NCI-H1048 (cell line): ENCODE results near the gene GCA.

Experiments used
- DNase-seq: peaks from one replicate; lab custom pipeline; 2025; lab: John Stamatoyannopoulos, UW

The GCA gene, protein sequence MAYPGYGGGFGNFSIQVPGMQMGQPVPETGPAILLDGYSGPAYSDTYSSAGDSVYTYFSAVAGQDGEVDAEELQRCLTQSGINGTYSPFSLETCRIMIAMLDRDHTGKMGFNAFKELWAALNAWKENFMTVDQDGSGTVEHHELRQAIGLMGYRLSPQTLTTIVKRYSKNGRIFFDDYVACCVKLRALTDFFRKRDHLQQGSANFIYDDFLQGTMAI

DNA sequence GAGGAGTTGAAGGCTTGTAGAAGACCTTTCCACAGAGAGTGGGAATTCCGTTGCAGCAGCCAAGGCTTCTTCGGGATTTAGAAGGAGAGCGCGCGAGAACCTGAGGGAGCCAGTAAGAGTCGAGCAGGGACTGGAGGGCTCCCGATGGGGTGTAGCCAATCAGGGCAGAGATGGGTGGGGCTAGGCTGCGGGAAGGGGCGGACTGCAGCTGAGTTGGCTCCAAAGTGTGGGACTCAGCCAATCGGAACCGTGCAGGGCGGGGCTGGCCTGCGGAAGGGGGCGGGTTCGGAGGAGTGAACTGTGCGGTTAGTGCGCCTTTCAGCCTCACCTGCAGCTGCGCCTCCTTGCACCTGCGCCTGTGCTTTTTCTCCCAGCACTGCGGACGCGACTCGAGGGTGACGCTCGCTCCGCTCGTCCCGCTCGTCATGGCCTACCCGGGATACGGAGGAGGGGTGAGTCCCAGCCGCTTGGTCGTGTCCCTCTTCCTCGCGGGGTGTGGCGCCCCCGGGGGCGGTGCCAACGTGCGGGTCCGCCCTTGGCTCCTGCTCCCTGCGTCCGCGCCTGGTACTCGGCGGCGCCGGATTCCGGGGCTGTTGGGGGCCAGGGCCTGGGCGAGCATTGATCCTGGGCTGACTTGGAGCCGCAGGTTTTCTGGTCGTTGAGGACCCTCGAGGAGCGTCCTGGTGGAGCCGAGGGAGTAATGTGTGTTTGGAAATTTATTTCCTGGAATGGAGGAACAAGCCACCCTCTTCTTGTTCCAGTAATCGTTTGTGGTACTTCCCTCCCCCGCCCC lies at the start of gene GCA:
Gene GCA, plus strand, starts transcription at position 309 of the 793 bp plus-strand sequence. Its CDS starts 117 bp downstream, at position 426.
- DNase-seq = peak; percentile 94

DNA sequence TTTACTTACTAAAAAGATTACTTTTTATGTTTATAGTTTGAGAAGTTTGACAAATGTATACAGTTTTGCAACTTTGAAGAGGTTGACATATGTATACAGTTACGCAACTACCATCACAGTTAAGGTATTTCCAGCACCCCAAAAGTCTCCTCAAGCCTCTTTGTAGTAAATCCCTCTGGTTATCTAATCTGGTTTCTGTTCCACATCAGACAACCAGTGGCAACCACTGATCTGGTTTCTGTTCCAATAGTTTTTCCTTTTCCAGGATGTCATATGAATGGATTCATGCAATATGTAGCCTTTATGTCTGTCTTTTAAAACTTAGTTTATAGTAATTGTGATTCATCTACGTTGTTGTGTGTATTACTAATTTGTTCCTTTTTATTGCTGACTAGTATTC lies 48.9 kb upstream of the GCA start:
- DNase-seq = no peak

DNA sequence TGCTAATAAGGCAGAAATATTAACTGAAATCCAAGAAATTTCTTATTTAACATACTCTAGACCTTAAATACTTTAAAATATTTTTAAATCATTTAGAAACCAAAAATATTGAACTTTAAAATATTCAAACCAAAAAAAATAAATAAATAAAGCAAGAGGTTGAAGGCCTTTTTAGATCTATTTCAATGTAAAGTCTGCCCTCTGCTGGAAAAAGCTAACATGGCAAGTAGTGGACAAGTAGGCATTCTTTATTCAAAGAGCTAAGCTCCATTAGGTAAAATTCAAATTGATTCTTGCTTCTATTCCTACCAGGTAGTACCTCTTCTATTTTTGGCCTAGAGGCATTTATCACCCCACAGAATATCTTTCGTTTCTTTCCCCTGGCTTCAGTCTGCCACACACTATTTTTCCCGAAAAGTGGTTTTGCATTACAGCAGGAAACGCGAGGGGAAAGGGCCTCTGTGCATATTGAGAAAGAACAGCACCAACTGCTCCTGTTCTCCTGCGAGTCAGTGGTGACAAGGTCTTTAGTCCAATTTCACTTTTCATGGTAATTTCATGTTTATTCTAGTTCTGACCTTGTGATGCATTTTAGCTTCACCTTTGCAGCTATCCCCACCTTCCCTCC lies 45.9 kb upstream of the GCA start:
- DNase-seq = peak; percentile 16

DNA sequence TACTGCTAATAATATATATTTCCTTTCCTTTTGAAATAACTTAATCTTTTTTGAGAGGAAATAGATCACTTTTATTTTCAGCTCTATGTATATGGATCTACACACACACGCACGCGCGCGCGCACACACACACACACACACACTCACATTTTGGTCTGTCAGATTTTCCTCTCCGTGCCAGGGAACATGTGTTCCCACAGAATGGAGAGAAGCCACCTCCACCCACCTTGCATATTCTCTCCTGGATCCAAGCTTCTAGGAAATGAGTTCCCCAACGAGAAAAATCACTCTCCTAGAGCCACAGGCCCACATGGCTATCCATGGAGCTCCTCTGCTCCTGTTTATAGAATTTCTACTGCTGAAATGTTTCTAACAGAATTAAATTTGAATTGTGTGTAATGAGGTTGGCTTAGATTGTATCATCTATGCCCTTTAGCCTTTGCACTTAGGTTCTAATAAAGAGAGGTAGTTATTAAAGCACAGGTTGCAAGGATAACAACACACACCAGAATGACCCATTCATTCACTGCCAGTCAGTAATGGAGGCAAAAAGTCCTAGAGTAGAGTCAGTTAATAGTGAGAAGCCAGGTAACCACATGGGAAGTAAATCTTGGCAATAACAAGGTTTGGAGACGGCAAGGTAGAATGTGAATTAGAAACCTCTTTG lies 45.1 kb upstream of the GCA start:
- DNase-seq = no peak

DNA sequence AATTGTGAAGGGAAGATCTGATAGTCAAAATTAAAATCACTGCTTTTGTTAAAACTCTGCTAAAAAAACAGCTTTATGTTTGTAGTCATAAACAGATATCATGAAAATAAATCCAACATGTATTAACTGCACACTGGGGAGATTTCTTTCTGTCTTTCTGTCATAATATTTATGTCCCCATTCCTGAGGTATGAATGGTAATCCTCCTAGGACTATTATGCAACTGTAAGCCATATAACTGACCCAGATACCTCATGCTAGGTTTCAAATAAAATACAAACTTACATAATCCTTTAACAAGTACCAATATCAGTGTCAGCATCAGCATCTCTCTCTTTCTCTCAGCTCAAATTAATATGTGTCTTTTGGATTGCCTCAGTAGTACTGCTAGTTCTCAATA lies 43.7 kb upstream of the GCA start:
- DNase-seq = no peak

DNA sequence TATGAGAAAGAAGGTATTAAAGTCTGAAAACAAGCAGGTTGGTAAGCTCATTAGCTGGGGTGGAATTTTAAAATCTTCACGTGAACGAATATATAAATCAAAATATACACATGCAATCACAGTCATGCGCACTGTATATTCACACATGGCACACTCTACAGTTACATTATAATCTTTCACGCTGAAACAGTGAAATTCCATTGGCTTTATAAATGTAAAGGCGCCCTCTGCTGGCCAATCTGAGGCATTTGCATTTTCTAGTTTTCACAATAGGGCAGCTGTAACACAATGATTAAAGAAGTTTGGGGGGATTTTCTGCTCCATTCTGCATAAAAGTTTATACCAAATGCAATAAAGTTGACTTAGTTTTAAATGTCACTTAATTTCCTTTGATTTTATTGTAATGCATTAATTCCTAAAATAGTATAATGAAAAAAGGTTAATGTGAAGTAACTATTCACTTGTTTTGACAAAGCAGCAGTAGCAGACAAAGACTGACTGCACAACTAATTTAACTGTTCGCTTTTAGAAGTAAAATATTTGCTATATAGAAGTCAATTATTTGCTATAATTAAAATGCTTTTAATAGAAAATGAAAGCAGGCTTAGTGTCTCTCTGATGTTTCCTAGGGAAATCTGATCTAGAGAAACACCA lies 42.7 kb upstream of the GCA start:
- DNase-seq = peak; percentile 27

DNA sequence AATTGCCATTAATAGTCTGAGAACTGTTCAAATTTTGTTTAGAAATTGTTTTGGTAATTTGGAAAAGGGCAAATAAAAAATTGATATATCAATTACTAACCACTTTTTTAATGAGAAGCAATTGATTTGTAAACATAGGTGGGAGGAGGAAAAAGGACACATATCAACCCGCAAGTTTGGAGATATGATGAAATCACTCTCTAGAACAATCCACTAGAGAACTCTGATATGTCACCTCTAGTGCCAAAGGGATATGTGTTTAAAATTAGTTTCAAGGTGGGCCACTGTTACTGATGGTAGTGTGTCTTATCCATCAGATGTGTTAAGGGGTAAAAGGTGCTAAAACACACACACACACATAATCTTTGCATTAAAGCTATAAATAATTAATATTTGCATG lies 42.1 kb upstream of the GCA start:
- no peak for DNase-seq

DNA sequence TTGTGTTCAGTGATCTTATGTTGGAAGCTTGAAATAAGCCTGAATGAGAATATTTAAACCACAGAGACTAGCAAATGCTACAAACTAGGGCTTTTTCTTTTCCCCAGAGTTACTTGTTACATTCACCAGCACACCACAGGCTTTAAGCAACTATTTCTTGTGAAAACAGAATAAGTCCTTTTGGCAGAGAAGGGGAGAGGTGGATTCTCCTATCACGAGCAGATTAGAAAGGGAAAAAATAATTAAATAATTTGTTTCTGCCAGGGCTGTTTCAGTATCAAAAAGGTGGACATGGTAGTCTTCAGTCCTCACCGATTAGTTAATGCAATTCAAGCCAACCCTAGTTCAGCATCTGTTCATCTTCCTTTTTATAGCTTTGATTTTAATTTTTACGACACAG lies 38.0 kb upstream of the GCA start:
- no peak for DNase-seq

DNA sequence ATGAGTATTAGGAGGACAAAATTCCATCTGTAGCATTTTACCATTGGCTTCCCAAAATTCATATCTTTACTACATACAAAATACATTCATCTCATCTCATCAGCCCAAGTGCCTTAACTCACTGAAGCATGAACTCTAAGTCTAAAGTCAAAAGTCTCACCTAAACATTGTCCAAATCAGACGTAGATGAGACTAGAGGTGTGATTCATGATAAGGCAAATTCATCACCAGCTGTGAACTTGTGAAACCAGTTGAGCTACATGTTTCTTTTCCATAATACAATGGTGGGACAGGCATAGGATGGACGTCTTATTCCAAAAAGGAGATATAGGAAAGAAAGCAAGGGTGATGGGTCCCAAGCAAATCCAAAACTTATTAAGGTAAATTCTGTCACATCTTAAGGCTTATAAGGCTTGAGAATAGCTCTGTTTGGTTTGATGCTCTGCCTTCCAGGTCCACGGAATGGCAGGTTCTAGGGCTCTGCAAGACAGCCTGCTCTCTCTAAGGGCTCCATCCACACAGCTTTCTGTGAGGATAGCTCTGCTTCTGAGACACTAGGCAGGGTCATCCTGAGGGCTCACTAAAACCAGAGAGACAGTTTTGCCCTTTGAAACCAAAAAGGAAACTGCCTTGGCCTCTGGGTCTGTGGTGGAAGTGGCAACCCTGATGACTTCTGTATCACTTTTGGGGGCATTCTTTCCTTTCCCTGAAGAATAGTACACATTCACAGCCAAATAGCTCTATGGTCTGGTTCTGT lies 35.0 kb upstream of the GCA start:
- DNase-seq = no peak

DNA sequence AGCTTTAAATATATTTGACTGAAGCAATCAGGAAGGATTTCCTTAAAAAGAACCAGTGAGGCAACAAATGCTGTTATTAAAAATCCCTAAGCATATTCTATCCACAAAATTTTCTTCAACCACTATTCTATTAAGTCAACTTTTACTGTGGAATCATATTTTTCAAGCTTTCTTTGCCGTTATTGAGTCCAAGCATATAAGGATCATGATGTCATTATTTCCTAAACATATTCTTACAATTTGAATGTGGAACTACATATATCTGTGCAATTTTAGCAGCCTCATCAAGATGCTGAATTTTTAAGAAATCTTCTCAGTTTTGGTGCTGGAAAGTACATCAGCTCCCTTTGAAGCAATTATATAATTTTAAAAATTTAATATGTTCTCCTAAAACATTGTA lies 31.1 kb upstream of the GCA start:
- DNase-seq = no peak

DNA sequence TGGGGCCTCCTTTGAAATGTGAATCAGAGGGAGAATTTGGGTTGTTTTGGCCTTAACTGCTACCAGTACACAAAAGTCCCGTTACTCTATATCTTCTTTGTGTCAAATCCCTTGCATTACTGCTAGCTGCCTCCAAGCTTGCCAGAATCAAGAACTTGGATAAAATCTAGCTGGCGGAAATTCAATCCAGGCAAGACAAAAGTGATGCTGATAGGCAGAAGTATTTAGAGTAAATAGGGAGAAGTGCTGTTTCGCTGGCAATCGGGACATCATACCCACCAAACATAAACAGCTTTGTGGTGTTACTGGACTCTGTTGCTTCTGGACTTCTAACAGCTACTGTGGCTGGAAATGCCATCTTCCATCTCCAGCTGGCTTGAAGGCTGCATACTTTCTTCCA lies 28.0 kb upstream of the GCA start:
- no peak for DNase-seq

DNA sequence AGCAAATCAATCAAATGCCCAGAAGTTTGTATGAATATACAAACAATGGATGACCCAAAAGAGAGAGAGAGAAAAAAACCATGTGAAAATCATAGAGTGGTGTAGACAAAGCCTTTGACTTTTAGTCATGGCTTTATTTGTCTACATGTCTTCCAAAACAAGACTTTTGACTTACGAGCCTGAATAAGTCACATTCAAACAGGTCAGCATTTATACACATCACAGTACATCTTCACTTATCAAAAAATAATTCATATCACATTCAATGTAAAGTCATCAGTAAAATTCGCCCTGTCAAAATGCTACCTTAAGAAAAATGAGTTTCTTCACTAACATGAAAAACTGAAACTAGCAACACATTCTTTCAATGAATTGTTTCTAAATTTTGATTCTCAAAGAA lies 27.3 kb upstream of the GCA start:
- DNase-seq = no peak

DNA sequence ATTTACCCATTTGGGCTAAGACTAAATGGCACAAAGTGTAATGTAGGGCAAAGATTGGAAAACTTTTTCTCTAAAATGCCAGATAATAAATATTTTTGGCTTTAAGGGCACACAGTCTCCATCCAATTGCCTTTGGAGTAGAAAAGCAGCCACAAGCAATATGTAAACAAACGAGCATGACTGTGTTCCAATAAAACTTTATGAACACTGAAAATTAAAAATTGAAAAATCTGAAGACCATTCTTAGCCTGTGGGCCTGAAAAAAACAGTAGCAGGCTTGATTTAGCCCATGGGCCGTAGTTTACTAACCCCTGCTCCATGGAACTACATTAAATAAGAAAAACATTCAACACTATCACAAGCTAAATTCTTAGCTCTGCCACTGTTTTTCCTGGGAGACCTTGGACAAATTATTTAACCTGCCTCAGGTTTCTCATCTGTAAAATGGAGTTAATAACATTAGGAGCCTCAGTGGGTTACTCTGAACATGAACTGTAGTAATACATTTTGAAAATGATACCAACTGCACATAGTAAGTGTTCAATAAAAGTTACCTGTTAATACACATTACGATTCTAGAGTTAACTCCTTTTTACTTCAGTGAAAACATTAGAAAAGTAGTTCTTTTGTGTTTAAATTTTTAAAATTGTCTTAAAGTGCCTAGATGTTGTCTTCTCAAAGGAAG lies 26.7 kb upstream of the GCA start:
- no peak for DNase-seq

DNA sequence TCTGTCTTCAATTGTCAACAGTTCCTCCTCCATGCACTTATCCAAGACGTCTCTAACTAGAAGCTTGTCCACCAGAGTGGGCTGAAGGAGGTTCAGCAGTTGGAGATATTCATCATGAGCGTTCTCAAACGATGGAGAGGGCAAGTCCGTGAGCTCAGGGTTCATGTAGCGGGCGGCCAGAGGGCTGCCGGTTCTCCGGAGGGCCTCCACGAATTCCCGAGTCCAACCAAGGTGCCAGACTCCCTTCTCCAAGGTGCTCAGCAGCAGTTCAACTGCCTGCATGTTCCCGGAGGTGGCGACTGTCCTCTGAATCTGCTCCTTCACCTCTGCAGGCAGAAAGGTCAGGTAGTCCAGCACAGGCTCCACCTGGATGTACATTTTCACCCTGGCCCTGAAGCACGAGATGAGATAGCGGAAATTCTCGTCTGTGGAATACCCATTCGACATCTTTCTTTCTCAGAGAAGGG lies 26.0 kb upstream of the GCA start:
- DNase-seq = no peak

DNA sequence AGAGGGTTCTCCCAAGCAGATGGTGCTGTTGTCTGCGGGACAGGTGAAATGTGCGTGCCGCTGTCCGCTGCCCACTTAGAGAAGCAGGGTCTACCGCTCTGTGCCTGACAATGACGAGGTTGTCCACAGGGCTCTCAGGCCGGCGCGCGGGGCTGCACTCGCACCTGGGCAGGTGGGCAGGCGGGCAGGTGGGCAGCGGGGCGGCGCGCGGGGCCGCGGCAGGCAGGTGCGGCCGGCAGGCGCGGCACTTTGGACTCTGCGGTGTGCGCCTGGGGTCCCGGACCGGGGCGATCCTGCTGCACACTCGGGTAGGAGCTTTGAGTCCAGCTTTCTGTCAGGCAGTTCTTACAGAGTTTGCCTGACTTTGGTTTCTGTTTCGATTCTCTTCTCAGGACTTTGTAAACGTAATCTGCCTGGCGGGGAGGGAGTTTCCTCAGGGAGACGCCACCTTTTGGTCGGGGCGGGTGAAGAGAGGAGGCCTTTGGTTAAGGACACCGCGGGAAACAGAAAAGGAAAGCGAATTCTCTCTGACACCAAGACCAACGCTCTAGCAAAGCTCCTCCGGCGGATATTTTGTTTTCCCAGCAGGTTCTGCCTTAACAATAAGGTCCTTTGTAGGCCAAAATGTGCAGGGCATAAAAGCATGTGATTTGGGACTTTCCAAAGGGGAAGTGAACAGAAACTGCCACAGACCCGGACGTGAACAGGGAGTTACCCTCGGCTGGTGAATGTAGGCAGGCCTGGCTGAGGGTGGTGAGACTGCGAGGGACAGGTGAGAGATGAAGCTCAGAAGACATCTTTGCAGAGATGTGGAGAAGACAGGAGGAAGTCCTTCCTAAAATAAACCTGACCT lies 25.4 kb upstream of the GCA start, which contains the start of gene IFIH1:
Gene IFIH1, minus strand, starts transcription at position 357 of the 853 bp plus-strand sequence. CDS start 377 bp downstream, outside the sequence.
- DNase-seq = peak; percentile 89

DNA sequence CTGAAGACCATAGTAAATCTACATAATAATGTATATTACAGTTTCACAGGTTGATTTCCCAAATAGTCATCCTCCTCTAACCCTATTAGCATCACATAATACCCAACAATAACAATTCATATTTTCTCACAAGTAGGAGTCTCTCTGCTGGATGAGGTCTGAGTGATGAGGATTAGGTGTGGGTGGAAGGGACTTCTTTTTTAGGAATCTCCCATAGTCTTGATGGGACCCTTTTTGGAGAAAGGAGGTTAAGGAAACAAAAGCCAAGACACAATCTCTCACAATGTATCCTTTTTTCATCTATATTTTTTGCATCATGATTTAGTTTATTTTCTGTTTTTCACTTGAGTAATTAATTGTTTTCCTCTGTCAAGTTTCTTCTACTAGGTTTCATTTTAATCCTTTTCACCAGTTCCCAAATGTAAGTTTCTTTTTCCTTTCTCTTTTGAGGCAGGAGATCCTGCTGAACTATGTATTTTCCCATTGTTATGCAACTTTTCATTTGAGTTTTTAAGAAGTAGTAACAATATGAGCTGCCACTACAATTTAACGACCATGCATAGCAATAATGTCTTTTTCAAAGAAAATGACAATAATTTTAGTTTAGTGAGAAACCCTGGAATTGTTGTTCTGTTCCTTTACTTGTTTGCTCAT lies 22.9 kb upstream of the GCA start:
- no peak for DNase-seq

DNA sequence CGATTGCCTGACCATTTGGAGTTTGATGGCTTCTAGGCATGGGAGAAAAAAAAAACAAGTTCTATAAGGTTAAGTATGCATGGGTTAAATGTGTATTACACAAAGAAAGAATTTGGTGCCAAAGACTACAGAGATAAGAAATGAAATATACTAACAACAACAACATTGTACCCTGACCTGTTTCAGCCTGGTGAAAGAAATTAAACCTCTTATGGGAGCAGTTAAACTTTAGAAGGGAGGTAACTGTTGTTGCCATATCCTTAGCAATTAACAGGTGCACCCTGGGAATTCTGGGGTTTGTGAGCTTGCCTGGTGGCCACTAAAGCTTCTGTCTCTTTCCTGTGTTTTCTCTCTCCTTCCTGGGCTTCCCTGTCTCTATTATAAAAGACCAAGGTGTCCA lies 19.0 kb upstream of the GCA start:
- DNase-seq = no peak

DNA sequence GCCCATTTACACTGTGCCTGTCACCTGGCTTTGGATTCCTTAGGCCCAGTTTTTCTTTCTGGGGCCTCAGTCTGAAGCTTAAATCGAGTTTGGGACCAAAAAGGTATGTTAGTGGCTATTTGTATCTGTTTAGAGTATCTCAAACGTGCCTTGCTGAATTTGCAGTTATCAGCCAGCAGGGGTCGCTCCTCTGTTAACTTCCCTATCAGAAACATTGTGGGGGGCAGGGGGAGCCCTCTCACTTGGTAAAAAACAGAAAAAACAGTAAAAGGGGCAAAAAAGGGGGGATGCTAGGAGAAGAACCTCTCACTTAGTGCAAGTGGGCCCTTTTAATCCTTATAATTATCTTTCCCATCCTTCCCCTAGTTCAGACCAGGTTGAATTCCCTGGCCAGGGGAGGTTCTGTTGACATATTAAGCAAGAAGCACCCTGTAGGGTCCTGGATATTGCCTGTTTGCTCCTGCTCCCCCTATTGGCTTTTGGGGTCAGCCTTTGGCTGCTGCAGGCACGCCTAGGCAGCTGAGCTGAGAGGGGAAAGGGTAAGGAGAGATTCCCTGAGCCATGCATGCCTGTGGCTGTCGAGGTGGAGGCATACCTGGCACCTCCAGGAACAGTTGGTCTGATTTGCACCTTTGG lies 16.7 kb upstream of the GCA start:
- no peak for DNase-seq

DNA sequence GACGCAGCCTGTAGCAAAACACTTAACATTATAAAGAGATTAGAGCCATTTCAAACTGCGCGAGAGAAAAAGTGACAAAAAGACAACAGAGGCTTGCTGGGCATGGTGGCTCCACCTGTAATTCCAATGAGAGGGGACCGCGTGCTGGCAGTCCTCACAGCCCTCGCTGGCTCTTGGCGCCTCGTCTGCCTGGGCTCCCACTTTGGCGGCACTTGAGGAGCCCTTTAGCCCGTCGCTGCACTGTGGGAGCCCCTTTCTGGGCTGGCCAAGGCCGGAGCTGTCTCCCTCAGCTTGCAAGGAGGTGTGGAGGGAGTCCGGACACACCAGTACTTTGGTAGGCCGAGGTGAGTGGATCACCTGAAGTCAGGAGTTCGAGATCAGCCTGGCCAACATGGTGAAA lies 16.1 kb upstream of the GCA start:
- no peak for DNase-seq
